ENCODE data around the gene DCUN1D2.

Gene DCUN1D2

GRCh38 chr13:113514847-113515246, 24.3 kb upstream of the DCUN1D2 start:
- Histone ChIP-seq H3K9me3 (ENCODE audit: control insufficient read depth, low read length) (no peaks in the 10 kb centered on the region), H3K36me3 (ENCODE audit: control insufficient read depth, insufficient read depth, low read length, severe bottlenecking) (peaks cover 40% of the 10 kb centered on the region), H3K4me3 (ENCODE audit: low read length) (no peak overlapping the region), H3K9ac (ENCODE audit: low read length) (no peak overlapping the region), H3K27me3 (replicated peaks; ENCODE audit: control insufficient read depth, insufficient read depth, low read length) (no peaks in the 10 kb centered on the region), H3K4me1 (ENCODE audit: control insufficient read depth, insufficient read depth, low read length) (no peaks in the 10 kb centered on the region)
- DNase-seq (ENCODE audit: low read depth) = no peak

GRCh38 chr13:113513761-113514160, 23.2 kb upstream of the DCUN1D2 start:
- H3K4me1 ChIP-seq (ENCODE audit: control insufficient read depth, insufficient read depth, low read length) = no peaks in the 10 kb centered on the region
- H3K9me3 ChIP-seq (ENCODE audit: control insufficient read depth, low read length) = no peaks in the 10 kb centered on the region
- no peak overlapping the region for H3K4me3 ChIP-seq (ENCODE audit: low read length)
- H3K36me3 ChIP-seq (ENCODE audit: control insufficient read depth, insufficient read depth, low read length, severe bottlenecking) = peaks cover 34% of the 10 kb centered on the region
- no peaks in the 10 kb centered on the region for H3K27me3 ChIP-seq (replicated peaks; ENCODE audit: control insufficient read depth, insufficient read depth, low read length)
- no peak overlapping the region for H3K9ac ChIP-seq (ENCODE audit: low read length)
- DNase-seq (ENCODE audit: low read depth) = no peak

DNA sequence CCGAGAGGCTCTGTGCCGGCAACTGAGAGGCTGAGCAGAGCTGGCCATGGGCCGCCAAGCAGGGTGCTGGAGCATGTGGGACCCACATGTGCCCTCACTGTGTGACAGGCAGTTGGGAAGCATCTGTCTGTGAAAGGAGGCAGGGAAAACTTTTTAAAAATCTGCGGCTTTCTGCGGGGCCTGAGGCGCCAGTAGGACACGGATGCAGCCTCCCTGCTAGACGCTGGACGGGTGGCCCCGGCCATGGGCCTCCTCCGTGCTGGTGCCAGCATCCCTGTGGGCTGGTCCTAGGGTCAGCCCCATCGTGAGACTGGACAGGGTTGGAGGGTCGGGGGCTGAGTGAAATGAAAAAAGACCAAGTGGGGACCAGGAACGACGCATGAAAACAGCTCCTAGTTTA, 20.9 kb upstream of the DCUN1D2 start:
- DNase-seq (ENCODE audit: low read depth) = no peak
- Histone ChIP-seq H3K27me3 (replicated peaks; ENCODE audit: control insufficient read depth, insufficient read depth, low read length) (no peaks in the 10 kb centered on the region), H3K9ac (ENCODE audit: low read length) (no peak overlapping the region), H3K36me3 (ENCODE audit: control insufficient read depth, insufficient read depth, low read length, severe bottlenecking) (peaks cover 32% of the 10 kb centered on the region), H3K4me1 (ENCODE audit: control insufficient read depth, insufficient read depth, low read length) (peaks cover 1% of the 10 kb centered on the region), H3K9me3 (ENCODE audit: control insufficient read depth, low read length) (no peaks in the 10 kb centered on the region), H3K4me3 (ENCODE audit: low read length) (no peak overlapping the region)

- no peaks in the 10 kb centered on the region for H3K9me3 ChIP-seq (ENCODE audit: control insufficient read depth, low read length)
- H3K36me3 ChIP-seq (ENCODE audit: control insufficient read depth, insufficient read depth, low read length, severe bottlenecking) = peaks cover 29% of the 10 kb centered on the region
- H3K4me3 ChIP-seq (ENCODE audit: low read length) = no peak overlapping the region
- H3K9ac ChIP-seq (ENCODE audit: low read length) = no peak overlapping the region
- H3K27me3 ChIP-seq (replicated peaks; ENCODE audit: control insufficient read depth, insufficient read depth, low read length) = no peaks in the 10 kb centered on the region
- no peak for DNase-seq (ENCODE audit: low read depth)
- H3K4me1 ChIP-seq (ENCODE audit: control insufficient read depth, insufficient read depth, low read length) = peaks cover 5% of the 10 kb centered on the region
These were observed 20.4 kb upstream of the DCUN1D2 start for GRCh38 chr13:113510871-113511270.

- Histone ChIP-seq H3K36me3 (ENCODE audit: control insufficient read depth, insufficient read depth, low read length, severe bottlenecking) (peaks cover 28% of the 10 kb centered on the region), H3K4me3 (ENCODE audit: low read length) (no peak overlapping the region), H3K4me1 (ENCODE audit: control insufficient read depth, insufficient read depth, low read length) (peaks cover 8% of the 10 kb centered on the region), H3K9ac (ENCODE audit: low read length) (no peak overlapping the region), H3K9me3 (ENCODE audit: control insufficient read depth, low read length) (no peaks in the 10 kb centered on the region), H3K27me3 (replicated peaks; ENCODE audit: control insufficient read depth, insufficient read depth, low read length) (no peaks in the 10 kb centered on the region)
- no peak for DNase-seq (ENCODE audit: low read depth)
These were observed 19.5 kb upstream of the DCUN1D2 start for GRCh38 chr13:113509989-113510388.

DNA sequence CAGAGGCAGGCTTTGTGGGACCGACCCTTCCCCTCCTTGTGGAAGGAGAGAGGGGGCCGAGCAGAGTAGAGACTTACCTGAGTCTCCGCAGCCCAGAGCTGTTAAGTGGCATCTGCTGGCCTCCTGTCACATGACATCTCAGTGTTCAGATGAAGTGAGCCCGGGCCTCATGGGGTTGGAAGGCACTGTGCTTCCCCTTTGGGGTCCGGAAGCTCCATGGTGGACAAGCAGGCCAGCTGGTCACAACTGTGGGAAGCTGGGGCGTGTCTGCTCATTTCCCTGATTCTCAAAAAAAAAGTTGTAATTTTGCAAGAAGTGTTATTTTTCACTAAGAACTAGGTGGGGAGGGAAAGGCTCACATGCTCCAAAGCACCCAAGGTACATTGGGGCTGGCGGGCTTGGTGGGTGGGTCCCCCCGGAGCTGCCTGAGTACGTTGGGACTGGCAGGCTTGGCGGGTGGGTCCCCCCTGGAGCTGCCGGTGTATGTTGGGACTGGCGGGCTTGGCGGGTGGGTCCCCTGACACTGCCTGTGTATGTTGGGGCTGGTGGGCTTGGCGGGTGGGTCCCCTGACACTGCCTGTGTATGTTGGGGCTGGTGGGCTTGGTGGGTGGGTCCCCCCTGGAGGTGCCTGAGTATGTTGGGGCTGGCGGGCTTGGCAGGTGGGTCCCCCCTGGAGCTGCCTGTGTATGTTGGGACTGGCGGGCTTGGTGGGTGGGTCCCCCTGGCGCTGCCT, 18.2 kb upstream of the DCUN1D2 start:
- Histone ChIP-seq H3K4me1 (ENCODE audit: control insufficient read depth, insufficient read depth, low read length) (peaks cover 8% of the 10 kb centered on the region), H3K4me3 (ENCODE audit: low read length) (no peak overlapping the region), H3K27me3 (replicated peaks; ENCODE audit: control insufficient read depth, insufficient read depth, low read length) (no peaks in the 10 kb centered on the region), H3K36me3 (ENCODE audit: control insufficient read depth, insufficient read depth, low read length, severe bottlenecking) (peaks cover 38% of the 10 kb centered on the region), H3K9me3 (ENCODE audit: control insufficient read depth, low read length) (no peaks in the 10 kb centered on the region), H3K9ac (ENCODE audit: low read length) (no peak overlapping the region)
- DNase-seq (ENCODE audit: low read depth) = no peak

DNA sequence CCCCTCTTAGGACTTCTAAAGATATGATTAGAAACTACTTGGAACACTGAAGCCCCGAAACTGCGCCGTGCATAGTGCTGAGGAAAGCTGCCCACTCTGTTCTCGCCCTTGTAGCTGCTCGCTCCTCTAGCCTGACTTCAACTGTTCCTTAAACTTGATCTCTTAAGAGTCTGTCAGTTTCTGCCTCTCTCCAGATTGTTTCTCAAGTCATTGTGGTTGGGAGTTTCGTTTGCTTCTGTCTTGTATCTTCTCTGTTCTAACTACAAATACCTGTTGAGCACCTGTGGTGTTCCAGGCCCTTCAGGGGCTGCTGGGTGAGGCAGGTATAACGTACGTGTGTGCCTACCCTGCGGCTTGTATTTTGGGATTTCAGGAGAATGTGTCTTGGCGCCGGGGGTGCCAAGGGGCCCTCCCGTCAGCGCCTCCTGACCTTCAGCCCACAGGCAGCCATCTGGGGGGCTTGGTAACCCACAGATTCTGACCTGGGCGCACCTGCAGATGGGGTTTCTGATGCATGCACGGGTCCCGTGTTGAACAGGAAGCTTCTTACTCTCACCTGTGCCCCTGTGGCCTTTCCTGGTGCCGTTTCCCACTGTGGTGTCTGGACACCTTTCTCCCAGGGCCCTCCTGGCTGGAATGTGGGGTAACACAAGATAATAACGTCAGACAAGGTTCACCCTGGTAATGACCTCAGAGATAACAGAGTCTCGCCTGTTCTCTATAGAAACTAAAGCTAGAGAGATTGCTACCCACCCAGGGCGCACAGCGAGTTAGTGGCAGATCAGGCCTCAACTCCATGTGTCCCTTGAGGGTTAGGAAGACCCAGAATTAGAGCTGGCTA, 17.2 kb upstream of the DCUN1D2 start:
- no peak overlapping the region for H3K9ac ChIP-seq (ENCODE audit: low read length)
- no peaks in the 10 kb centered on the region for H3K27me3 ChIP-seq (replicated peaks; ENCODE audit: control insufficient read depth, insufficient read depth, low read length)
- DNase-seq (ENCODE audit: low read depth) = no peak
- peaks cover 8% of the 10 kb centered on the region for H3K4me1 ChIP-seq (ENCODE audit: control insufficient read depth, insufficient read depth, low read length)
- H3K4me3 ChIP-seq (ENCODE audit: low read length) = no peak overlapping the region
- no peaks in the 10 kb centered on the region for H3K9me3 ChIP-seq (ENCODE audit: control insufficient read depth, low read length)
- peaks cover 47% of the 10 kb centered on the region for H3K36me3 ChIP-seq (ENCODE audit: control insufficient read depth, insufficient read depth, low read length, severe bottlenecking)

DNA sequence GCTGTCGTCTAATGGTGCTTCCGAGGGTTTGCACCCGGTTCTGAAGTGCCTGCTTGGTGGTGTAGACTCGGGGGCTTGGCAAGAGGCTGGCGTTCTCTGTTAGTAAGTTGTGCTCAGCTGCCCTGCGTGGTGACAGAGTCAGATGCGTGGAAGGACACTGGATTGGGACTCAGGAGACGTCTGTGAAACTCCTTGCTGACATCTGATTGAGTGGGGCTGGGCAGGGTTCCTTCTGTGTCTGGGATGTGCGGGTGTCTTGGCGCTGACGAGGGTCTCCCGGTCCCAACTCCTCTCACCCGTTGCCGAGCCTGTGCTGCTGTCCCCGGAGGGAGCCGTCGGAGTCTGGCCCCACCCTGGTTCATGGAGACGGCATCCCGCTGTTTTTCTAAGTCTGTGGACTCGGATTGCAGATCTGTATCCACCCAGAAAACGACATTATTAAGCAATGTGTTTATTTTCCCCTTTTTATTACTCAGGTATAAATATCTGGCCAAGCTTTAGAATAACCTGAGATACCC, 16.4 kb upstream of the DCUN1D2 start:
- H3K4me1 ChIP-seq (ENCODE audit: control insufficient read depth, insufficient read depth, low read length) = peaks cover 8% of the 10 kb centered on the region
- no peak for DNase-seq (ENCODE audit: low read depth)
- peaks cover 52% of the 10 kb centered on the region for H3K36me3 ChIP-seq (ENCODE audit: control insufficient read depth, insufficient read depth, low read length, severe bottlenecking)
- H3K27me3 ChIP-seq (replicated peaks; ENCODE audit: control insufficient read depth, insufficient read depth, low read length) = no peaks in the 10 kb centered on the region
- H3K9ac ChIP-seq (ENCODE audit: low read length) = peak overlapping the region; percentile 3
- no peaks in the 10 kb centered on the region for H3K9me3 ChIP-seq (ENCODE audit: control insufficient read depth, low read length)
- no peak overlapping the region for H3K4me3 ChIP-seq (ENCODE audit: low read length)

GRCh38 chr13:113506025-113506685, 15.6 kb upstream of the DCUN1D2 start:
- Histone ChIP-seq H3K9ac (ENCODE audit: low read length) (peak overlapping the region; percentile 46), H3K4me3 (ENCODE audit: low read length) (no peak overlapping the region), H3K27me3 (replicated peaks; ENCODE audit: control insufficient read depth, insufficient read depth, low read length) (no peaks in the 10 kb centered on the region), H3K9me3 (ENCODE audit: control insufficient read depth, low read length) (no peaks in the 10 kb centered on the region), H3K4me1 (ENCODE audit: control insufficient read depth, insufficient read depth, low read length) (peaks cover 8% of the 10 kb centered on the region), H3K36me3 (ENCODE audit: control insufficient read depth, insufficient read depth, low read length, severe bottlenecking) (peaks cover 57% of the 10 kb centered on the region)
- DNase-seq (ENCODE audit: low read depth) = no peak

- H3K36me3 ChIP-seq (ENCODE audit: control insufficient read depth, insufficient read depth, low read length, severe bottlenecking) = peaks cover 76% of the 10 kb centered on the region
- no peak for DNase-seq (ENCODE audit: low read depth)
These were observed 12.2 kb upstream of the DCUN1D2 start for GRCh38 chr13:113502686-113503085.

More at GRCh38 chr13:113502686-113503085, 12.2 kb upstream of the DCUN1D2 start:
- H3K4me1 ChIP-seq (ENCODE audit: control insufficient read depth, insufficient read depth, low read length) = peaks cover 8% of the 10 kb centered on the region
- no peak overlapping the region for H3K4me3 ChIP-seq (ENCODE audit: low read length)
- no peak overlapping the region for H3K9ac ChIP-seq (ENCODE audit: low read length)
- H3K27me3 ChIP-seq (replicated peaks; ENCODE audit: control insufficient read depth, insufficient read depth, low read length) = no peaks in the 10 kb centered on the region
- no peaks in the 10 kb centered on the region for H3K9me3 ChIP-seq (ENCODE audit: control insufficient read depth, low read length)

Measured in adipocyte (in vitro differentiated cells).